T47D (cell line): ENCODE data around the gene RPL22.
A peak's percentile ranks its signal among the peaks of the same experiment; 100 is the strongest.
"Not testable (repeated sequence)": the region's sequence is repeated elsewhere in the genome, so short reads cannot be mapped to it uniquely, and the experiment has no call there.

Experiments used
- DNase-seq, 2 experiments: peaks; one replicate each; pipeline versions ENCODE4 v3.0.0 to v3.0.0-alpha.2; 2011 to 2012; ENCODE audit warnings: low read depth in 1 of 2, low spot score in 1 of 2
- JUND ChIP-seq: IDR thresholded peaks from 2 replicates; pipeline ENCODE4 v1.6.1; 2012; ENCODE audit warnings: low read depth
- in situ Hi-C: cut with HindIII; loops from 2 replicates; pipeline ENCODE4 v1.10.0; 2016; ENCODE audit warnings: low sequenced_read_pairs, low pct_unique_long_range_greater_than_20kb

The RPL22 gene

DNA sequence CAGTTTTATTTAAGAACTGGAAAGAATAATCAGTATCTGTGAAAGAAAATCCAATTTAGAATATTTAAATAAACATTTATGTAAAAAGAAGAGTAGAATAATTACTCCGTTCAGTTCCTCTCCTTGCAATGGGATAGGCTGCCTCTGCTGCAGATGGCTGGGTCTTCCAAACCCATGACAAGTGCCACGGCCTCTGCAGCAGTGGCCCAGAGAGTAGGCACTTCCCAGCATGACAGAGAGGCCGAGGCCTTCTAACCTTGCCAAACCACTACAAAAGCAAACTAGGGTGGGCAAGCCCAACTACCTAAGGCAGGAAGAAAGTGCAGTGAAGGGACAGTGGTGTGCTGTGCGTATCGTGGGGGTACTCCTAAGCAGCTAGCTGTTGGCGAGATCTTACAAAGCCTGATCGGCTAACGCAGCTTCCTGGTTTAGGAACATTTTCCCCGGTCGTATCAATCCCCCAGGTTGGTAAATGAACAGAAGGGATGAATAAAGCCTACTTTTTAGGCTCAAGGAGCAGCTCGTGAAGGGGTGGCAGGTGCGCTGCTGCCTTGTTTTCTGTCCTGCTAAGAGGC, 21.9 kb upstream of the RPL22 start:
- TF ChIP-seq JUND: no peak
- DNase-seq: no peak
- in situ Hi-C loops: no loop called here

DNA sequence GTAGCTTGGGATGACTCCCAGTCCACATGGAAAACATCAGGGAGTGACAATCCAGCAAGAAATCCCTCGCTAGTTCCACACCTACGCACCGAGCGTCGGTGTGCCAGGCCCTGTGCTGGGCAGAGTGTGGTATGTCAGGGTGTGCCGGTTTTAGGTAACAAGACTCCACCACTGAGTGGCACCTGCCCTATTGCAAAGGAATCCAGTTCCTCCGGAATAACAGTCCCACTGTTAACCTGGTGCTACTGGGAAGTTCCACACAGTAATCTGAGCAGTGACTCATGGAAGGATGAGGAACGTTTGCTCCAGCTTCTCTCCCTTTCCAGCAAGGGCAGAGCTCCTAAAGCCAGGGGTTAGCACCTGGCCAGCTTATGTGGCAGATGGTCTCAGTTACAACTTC, 20.8 kb upstream of the RPL22 start:
- TF ChIP-seq JUND: 0 out of 2 replicates have a peak, but pooled peaks have one; percentile 53
- in situ Hi-C loops: no loop called here
- DNase-seq: peak; percentile 77 to 96

DNA sequence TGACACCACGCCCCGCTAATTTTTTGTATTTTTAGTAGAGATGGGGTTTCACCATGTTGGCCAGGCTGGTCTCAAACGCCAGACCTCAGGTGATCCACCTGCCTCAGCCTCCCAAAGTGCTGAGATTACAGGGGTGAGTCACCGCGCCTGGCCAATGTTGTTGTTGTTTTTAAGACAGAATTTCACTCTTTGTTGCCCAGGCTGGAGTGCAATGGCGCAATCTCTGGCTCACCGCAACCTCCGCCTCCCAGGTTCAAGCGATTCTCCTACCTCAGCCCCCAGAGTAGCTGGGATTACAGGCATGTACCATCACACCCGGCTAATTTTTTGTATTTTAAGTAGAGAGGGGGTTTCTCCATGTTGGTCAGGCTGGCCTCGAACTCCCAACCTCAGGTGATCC, 20.2 kb upstream of the RPL22 start:
- in situ Hi-C loops, DNase-seq: not testable (repeated sequence)

DNA sequence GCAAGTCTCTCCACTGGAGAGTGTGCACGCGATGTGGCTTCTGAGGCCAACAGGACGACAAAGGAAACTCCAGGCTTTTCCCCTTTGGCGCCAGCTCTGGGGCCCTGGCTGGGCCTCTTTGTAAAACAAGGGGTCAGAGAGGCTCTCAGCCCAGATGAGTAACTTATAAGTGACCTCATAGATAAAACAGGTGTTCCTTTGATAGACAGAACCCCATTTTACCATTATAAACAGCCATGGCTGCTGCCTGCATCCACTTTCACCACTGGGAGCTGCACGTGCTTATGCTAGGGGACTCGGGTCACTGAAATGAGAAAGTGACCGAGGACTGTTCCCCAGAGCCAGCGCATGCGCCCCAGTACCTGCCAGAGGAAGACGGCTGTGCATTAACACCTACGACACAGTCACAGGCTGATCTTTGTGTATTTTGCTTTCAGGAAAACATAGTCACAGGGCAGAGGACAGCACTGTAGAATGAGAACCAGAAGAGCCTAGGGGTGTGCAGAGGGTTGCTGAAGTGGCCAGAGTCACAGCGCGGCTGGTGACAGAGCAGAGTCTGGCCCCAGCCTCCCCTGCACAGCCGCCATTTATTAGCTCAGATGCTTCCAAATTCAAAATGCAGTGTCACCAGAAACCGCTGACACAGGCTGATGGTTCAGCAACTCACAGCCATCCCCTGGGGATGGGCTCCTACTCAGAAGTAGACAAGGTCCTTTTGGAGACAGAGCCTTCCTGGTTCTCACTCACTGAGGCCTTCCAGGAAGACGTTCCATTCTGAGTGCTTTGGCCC, 19.2 kb upstream of the RPL22 start:
- no peak for DNase-seq
- in situ Hi-C loops: no loop called here
- TF ChIP-seq JUND: no peak

DNA sequence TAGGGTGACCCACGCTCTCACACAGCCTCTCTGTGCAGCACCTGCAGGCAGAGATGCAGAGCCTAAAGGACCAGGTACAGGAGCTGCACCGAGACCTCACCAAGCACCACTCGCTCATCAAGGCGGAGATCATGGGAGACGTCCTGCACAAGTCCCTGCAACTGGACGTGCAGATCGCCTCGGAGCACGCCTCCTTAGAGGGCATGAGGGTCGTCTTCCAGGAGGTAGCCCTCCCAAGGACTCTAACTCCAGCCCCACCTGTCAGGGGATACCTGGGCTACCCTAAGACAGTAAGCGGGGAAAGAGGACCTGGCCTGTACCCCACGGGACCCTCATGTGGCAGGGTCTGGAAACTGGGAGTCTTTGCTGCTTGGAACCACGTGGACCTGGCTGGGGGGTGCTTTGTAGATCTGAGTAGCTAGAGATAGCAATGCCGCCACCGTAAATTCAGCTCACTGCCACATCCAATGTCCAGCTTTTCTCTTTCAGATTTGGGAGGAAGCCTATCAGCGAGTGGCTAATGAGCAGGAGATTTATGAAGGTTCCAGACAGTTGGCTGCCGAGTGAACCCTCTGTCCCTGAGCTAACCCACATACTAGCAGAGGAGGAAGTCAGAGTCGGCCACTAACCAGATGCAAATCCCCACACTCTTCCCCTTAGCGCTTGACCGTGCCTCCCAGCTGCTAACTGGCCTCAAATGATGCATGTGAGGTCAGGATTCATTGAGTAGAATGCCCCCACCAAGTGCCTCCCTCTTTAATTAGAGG, 13.0 kb upstream of the RPL22 start:
- in situ Hi-C loops: no loop called here
- no peak for DNase-seq
- TF ChIP-seq JUND: no peak

DNA sequence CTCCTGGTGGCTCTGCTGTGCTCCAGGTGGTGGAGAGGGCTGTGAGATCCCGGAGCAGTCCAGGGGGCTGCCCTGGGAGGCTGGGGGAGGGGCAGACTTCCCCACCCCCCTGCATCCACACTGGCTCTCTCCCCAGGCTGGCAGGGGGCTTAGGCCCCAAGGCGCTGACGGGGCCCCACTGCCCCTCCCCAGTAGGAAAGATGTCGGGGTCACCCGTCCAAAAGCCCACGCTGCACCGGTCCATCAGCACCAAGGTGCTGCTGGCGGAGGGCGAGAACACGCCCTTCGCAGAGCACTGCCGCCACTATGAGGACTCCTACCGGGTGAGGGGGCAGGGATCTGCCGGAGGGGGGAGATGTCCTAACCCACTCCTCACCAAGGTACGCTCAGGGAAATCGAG, 12.3 kb upstream of the RPL22 start:
- TF ChIP-seq JUND: no peak
- in situ Hi-C loops: no loop called here
- DNase-seq: no peak

DNA sequence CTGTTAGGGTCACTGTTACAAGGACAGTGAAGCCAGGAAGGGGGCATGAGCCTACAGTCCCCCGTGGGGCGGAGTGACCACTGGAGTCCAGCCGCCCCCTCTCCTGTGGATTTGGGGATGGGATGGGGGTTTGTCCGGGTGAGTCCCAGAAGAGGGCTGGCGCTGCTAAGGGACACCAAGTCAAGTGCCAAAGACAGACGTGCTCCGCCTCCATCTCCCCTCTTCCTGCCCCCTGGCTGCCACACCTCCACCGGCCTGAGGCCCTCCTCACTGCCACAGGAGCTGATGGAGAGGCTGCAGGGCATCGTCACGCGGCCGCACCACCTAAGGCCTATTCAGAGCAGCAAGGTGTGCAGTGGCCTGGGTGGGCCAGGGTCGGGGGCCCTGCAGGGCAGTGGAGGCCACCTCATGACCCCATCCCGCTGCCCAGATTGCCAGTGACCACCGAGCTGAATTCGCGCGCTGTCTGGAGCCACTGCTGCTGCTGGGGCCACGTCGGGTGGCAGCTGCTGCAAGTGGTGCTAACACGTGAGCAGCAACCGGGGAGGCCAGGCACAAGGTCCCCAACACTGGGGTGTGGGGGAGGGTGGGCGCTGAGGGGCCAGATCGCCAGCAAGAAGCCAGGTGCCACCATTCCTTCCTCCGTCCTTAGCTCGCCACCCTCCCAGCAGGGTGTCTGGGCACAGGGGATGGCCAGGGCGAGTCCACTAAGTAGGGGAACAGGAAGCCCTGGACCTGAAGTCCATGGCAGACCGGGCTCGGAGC, 11.4 kb upstream of the RPL22 start:
- in situ Hi-C loops: no loop called here
- DNase-seq: no peak
- TF ChIP-seq JUND: no peak

DNA sequence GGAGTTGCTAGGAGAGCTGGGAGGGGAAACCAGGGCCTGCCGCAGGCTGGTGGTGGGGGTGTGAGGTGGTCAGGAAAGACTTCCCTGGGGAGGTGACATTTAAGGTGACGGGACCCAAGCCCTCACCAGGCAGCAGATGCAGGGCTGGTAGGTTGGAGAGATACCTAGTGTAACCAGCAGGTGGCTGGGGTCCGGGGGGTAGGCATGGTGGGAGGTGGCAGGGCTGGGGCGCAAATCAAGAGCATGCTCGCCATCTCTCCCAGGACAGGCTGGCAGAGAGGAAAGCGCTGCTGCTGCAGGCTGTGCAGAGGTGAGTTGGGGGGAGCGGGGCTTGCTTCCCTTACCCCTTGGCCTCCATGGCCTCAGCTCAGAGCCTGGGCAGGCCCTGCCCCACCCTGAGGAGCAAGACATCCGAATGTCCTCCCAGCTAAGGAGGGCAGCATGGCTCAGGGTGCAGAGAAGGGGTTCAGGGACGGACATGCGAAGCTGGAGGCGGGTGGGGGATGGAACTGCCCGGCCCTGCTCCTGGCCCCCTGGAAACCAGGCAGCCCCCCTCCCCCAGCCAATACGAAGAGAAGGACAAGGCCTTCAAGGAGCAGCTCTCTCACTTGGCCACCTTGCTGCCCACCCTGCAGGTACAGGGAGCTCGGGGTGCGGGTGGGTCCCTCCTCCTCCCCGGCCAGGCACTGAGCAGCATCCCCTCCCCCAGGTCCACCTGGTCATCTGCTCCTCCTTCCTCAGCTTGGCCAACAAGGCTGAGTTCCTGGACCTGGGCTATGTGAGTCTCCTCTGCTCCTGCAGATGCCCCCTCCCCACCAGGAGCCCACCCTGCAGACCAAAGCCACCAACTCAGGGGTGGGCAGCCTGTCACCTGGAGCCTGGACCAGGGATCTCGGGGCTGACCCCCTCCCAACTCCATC, 10.5 kb upstream of the RPL22 start:
- DNase-seq: no peak
- TF ChIP-seq JUND: no peak
- in situ Hi-C loops: no loop called here

DNA sequence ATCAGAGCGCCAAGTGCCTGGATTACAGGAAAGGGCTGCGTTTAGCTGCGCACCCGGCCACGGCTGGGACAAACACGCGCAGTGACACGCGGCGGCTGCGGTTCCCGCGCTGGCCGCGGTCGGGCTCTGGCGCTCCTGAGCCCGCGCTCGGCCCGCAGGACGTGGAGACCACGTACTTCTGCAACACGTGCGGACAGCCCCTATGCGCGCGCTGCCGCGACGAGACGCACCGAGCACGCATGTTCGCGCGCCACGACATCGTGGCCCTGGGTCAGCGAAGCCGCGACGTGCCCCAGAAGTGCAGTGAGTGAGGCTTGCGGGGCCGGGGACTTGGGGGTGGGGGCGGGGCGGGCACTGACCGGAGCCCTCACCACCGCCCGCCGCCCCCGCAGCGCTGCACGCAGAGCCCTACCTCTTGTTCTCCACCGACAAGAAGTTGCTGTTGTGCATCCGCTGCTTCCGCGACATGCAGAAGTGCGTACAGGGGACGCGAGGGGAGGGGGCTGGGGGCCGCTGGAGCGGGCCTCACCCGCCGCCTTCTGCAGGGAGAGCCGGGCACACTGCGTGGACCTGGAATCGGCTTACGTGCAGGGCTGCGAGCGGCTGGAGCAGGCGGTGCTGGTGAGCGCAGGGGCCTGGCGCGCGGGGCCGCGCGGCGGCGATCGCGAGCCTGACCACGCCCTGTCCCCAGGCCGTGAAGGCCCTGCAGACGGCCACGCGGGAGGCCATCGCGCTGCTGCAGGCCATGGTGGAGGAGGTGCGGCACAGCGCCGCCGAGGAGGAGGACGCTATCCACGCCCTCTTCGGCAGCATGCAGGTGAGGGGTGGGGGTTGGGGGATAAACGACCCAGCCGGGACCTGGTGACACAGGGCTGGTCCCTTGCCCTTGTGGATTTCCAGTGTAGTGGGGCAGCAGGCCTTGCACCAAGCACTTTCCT, 9.6 kb upstream of the RPL22 start:
- in situ Hi-C loops: no loop called here
- no peak for TF ChIP-seq JUND
- no peak for DNase-seq

DNA sequence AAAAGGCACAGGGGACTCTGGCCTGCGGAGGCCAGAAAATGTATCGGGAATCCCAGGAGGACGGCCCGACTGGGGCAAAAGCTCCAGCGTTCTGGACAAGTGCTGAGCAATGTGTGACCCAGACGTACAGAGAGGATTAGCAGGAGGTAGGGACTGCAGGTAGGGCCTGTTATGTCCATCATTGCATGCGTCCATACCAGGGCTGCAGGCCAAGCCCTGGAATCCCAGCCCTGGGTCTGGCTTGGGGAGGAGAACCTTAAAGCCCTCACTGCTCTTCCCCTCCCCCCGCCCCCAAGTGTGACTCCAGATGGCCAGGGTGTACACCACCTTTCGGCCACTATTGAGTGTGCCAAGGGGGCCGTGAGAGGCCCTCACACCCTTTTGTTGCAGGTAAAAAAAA, 8.5 kb upstream of the RPL22 start:
- no peak for DNase-seq
- in situ Hi-C loops: no loop called here
- no peak for TF ChIP-seq JUND
